ENCODE data around the gene CALY.

Gene CALY

DNA sequence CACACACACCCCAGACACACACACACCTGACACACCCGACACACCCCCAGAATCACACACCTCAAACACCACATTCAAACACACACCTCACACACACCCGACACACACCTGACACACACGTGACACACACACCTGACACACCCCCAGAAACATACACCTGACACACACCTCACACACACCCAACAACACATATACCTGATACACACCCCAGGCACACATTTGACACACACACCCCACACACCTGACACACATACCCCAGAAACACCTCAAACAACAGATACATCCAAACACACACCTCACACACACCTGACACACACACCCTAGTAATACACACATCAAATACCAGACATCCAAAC is 652 bp upstream of the CALY start (continued):
- TF ChIP-seq, protein P1, sequence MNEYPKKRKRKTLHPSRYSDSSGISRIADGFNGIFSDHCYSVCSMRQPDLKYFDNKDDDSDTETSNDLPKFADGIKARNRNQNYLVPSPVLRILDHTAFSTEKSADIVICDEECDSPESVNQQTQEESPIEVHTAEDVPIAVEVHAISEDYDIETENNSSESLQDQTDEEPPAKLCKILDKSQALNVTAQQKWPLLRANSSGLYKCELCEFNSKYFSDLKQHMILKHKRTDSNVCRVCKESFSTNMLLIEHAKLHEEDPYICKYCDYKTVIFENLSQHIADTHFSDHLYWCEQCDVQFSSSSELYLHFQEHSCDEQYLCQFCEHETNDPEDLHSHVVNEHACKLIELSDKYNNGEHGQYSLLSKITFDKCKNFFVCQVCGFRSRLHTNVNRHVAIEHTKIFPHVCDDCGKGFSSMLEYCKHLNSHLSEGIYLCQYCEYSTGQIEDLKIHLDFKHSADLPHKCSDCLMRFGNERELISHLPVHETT (tag by site-specific recombination; IDR thresholded peaks at IDR 0.05), result no peak; the same call in 1 of the 2 replicates
- TF ChIP-seq ZNF214 (tag by site-specific recombination; IDR thresholded peaks at IDR 0.05; ENCODE audit: borderline replicate concordance) (no peak), ZNF747 (tag by site-specific recombination; IDR thresholded peaks at IDR 0.05) (no peak), ZNF837 (tag by site-specific recombination; IDR thresholded peaks at IDR 0.05) (no peak), ZNF776 (tag by site-specific recombination; IDR thresholded peaks at IDR 0.05; ENCODE audit: borderline replicate concordance) (0 out of 2 replicates have a peak, but pooled peaks have one; percentile 15), ZNF76 (tag by site-specific recombination; IDR thresholded peaks at IDR 0.05; ENCODE audit: borderline replicate concordance, low read depth) (no peak), ZNF660 (tag by site-specific recombination; IDR thresholded peaks at IDR 0.05) (no peak), ZNF423 (tag by site-specific recombination; IDR thresholded peaks at IDR 0.05) (no peak), ZNF184 (tag by site-specific recombination; IDR thresholded peaks at IDR 0.05) (no peak), GLI4 (tag by site-specific recombination; IDR thresholded peaks at IDR 0.05) (no peak), ZNF391 (tag by site-specific recombination; IDR thresholded peaks at IDR 0.05; ENCODE audit: borderline replicate concordance, low read depth) (no peak), ZNF19 (tag by site-specific recombination; IDR thresholded peaks at IDR 0.05; ENCODE audit: low read depth) (no peak), ZNF521 (tag by site-specific recombination; IDR thresholded peaks at IDR 0.05) (no peak; the same call in 1 of the 2 replicates), ZNF677 (tag by site-specific recombination; IDR thresholded peaks at IDR 0.05) (no peak), ZNF311 (tag by site-specific recombination; IDR thresholded peaks at IDR 0.05; ENCODE audit: borderline replicate concordance) (no peak), SETDB1 (IDR thresholded peaks at IDR 0.05; ENCODE audit: insufficient read length, low read length) (no peak), ZBTB1 (tag by site-specific recombination; IDR thresholded peaks at IDR 0.05) (no peak; the same call in 1 of the 2 replicates), ZNF658 (tag by site-specific recombination; IDR thresholded peaks at IDR 0.05) (no peak)
- TF ChIP-seq, protein P2, sequence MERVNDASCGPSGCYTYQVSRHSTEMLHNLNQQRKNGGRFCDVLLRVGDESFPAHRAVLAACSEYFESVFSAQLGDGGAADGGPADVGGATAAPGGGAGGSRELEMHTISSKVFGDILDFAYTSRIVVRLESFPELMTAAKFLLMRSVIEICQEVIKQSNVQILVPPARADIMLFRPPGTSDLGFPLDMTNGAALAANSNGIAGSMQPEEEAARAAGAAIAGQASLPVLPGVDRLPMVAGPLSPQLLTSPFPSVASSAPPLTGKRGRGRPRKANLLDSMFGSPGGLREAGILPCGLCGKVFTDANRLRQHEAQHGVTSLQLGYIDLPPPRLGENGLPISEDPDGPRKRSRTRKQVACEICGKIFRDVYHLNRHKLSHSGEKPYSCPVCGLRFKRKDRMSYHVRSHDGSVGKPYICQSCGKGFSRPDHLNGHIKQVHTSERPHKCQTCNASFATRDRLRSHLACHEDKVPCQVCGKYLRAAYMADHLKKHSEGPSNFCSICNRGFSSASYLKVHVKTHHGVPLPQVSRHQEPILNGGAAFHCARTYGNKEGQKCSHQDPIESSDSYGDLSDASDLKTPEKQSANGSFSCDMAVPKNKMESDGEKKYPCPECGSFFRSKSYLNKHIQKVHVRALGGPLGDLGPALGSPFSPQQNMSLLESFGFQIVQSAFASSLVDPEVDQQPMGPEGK (tag by site-specific recombination; IDR thresholded peaks at IDR 0.05), result no peak
- TF ChIP-seq, protein P3, sequence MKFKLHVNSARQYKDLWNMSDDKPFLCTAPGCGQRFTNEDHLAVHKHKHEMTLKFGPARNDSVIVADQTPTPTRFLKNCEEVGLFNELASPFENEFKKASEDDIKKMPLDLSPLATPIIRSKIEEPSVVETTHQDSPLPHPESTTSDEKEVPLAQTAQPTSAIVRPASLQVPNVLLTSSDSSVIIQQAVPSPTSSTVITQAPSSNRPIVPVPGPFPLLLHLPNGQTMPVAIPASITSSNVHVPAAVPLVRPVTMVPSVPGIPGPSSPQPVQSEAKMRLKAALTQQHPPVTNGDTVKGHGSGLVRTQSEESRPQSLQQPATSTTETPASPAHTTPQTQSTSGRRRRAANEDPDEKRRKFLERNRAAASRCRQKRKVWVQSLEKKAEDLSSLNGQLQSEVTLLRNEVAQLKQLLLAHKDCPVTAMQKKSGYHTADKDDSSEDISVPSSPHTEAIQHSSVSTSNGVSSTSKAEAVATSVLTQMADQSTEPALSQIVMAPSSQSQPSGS (tag by site-specific recombination; IDR thresholded peaks at IDR 0.05; ENCODE audit: low read depth), result no peak
- TF ChIP-seq, protein P4, sequence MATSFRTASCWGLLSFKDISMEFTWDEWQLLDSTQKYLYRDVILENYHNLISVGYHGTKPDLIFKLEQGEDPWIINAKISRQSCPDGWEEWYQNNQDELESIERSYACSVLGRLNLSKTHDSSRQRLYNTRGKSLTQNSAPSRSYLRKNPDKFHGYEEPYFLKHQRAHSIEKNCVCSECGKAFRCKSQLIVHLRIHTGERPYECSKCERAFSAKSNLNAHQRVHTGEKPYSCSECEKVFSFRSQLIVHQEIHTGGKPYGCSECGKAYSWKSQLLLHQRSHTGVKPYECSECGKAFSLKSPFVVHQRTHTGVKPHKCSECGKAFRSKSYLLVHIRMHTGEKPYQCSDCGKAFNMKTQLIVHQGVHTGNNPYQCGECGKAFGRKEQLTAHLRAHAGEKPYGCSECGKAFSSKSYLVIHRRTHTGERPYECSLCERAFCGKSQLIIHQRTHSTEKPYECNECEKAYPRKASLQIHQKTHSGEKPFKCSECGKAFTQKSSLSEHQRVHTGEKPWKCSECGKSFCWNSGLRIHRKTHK (tag by site-specific recombination; IDR thresholded peaks at IDR 0.05), result no peak
- TF ChIP-seq, protein P5, sequence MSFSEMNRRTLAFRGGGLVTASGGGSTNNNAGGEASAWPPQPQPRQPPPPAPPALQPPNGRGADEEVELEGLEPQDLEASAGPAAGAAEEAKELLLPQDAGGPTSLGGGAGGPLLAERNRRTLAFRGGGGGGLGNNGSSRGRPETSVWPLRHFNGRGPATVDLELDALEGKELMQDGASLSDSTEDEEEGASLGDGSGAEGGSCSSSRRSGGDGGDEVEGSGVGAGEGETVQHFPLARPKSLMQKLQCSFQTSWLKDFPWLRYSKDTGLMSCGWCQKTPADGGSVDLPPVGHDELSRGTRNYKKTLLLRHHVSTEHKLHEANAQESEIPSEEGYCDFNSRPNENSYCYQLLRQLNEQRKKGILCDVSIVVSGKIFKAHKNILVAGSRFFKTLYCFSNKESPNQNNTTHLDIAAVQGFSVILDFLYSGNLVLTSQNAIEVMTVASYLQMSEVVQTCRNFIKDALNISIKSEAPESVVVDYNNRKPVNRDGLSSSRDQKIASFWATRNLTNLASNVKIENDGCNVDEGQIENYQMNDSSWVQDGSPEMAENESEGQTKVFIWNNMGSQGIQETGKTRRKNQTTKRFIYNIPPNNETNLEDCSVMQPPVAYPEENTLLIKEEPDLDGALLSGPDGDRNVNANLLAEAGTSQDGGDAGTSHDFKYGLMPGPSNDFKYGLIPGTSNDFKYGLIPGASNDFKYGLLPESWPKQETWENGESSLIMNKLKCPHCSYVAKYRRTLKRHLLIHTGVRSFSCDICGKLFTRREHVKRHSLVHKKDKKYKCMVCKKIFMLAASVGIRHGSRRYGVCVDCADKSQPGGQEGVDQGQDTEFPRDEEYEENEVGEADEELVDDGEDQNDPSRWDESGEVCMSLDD (tag by site-specific recombination; IDR thresholded peaks at IDR 0.05), result no peak
- TF ChIP-seq, protein P6, sequence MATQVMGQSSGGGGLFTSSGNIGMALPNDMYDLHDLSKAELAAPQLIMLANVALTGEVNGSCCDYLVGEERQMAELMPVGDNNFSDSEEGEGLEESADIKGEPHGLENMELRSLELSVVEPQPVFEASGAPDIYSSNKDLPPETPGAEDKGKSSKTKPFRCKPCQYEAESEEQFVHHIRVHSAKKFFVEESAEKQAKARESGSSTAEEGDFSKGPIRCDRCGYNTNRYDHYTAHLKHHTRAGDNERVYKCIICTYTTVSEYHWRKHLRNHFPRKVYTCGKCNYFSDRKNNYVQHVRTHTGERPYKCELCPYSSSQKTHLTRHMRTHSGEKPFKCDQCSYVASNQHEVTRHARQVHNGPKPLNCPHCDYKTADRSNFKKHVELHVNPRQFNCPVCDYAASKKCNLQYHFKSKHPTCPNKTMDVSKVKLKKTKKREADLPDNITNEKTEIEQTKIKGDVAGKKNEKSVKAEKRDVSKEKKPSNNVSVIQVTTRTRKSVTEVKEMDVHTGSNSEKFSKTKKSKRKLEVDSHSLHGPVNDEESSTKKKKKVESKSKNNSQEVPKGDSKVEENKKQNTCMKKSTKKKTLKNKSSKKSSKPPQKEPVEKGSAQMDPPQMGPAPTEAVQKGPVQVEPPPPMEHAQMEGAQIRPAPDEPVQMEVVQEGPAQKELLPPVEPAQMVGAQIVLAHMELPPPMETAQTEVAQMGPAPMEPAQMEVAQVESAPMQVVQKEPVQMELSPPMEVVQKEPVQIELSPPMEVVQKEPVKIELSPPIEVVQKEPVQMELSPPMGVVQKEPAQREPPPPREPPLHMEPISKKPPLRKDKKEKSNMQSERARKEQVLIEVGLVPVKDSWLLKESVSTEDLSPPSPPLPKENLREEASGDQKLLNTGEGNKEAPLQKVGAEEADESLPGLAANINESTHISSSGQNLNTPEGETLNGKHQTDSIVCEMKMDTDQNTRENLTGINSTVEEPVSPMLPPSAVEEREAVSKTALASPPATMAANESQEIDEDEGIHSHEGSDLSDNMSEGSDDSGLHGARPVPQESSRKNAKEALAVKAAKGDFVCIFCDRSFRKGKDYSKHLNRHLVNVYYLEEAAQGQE (tag by site-specific recombination; IDR thresholded peaks at IDR 0.05), result no peak
- TF ChIP-seq, protein P7, sequence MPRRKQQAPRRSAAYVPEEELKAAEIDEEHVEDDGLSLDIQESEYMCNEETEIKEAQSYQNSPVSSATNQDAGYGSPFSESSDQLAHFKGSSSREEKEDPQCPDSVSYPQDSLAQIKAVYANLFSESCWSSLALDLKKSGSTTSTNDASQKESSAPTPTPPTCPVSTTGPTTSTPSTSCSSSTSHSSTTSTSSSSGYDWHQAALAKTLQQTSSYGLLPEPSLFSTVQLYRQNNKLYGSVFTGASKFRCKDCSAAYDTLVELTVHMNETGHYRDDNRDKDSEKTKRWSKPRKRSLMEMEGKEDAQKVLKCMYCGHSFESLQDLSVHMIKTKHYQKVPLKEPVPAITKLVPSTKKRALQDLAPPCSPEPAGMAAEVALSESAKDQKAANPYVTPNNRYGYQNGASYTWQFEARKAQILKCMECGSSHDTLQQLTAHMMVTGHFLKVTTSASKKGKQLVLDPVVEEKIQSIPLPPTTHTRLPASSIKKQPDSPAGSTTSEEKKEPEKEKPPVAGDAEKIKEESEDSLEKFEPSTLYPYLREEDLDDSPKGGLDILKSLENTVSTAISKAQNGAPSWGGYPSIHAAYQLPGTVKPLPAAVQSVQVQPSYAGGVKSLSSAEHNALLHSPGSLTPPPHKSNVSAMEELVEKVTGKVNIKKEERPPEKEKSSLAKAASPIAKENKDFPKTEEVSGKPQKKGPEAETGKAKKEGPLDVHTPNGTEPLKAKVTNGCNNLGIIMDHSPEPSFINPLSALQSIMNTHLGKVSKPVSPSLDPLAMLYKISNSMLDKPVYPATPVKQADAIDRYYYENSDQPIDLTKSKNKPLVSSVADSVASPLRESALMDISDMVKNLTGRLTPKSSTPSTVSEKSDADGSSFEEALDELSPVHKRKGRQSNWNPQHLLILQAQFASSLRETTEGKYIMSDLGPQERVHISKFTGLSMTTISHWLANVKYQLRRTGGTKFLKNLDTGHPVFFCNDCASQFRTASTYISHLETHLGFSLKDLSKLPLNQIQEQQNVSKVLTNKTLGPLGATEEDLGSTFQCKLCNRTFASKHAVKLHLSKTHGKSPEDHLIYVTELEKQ (tag by site-specific recombination; IDR thresholded peaks at IDR 0.05; ENCODE audit: borderline replicate concordance), result 0 out of 2 replicates have a peak, but pooled peaks have one; percentile 33
